Panc1 (cell line): ENCODE measurements around the gene SCN2B.
"Not testable (repeated sequence)": the region's sequence is repeated elsewhere in the genome, so short reads cannot be mapped to it uniquely, and the experiment has no call there.

ENCODE experiments used
- POLR2AphosphoS5 ChIP-seq: IDR thresholded peaks from 2 replicates; pipeline ENCODE4 v1.6.1; 2012; ENCODE audit warnings: mild to moderate bottlenecking, low read depth, low read length, moderate library complexity
- REST ChIP-seq, 2 experiments: IDR thresholded peaks; 2 replicates each; pipeline ENCODE4 v1.6.1; 2011 to 2012; ENCODE audit warnings: low read depth in 2 of 2, control low read depth in 1 of 2, low read length in 1 of 2, mild to moderate bottlenecking in 1 of 2, moderate library complexity in 1 of 2; ENCODE audit not compliant: insufficient read depth in 1 of 2
- SIN3A ChIP-seq: IDR thresholded peaks from 2 replicates; pipeline ENCODE4 v1.6.1; 2012; ENCODE audit warnings: low read depth, mild to moderate bottlenecking, low read length, moderate library complexity, borderline replicate concordance; ENCODE audit not compliant: insufficient read depth
- TCF7L2 ChIP-seq: IDR thresholded peaks from 2 replicates; pipeline ENCODE4 v1.6.1; 2011; ENCODE audit warnings: mild to moderate bottlenecking, low read depth, low read length, inconsistent platforms
- TF ChIP-seq, protein P1 (sequence below): fragments of 450-650 bp; IDR thresholded peaks from 2 replicates; pipeline ENCODE4 v1.5.1; 2017; ENCODE audit warnings: mild to moderate bottlenecking

DNA sequence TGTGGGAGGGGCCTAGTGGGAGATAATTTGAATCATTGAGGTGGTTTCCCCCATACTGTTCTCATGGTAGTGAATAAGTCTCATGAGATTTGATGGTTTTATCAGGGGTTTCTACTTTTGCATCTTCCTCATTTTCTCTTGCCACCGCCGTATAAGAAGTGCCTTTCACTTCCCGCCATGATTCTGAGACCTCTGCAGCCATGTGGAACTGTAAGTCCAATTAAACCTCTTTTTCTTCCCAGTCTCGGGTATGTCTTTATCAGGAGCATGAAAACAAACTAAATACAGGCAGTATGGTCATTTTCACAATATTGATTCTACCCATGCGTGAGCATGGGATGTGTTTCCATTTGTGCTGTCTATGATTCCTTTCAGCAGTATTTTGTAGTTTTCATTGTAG, 16.4 kb upstream of the SCN2B start:
- not testable (repeated sequence) for TF ChIP-seq POLR2AphosphoS5; REST (IDR thresholded peaks at IDR 0.05; ENCODE audit: insufficient read depth in 1 of 2, low read depth in 2 of 2, low read length in 1 of 2); TCF7L2; SIN3A
- TF ChIP-seq, protein P1, sequence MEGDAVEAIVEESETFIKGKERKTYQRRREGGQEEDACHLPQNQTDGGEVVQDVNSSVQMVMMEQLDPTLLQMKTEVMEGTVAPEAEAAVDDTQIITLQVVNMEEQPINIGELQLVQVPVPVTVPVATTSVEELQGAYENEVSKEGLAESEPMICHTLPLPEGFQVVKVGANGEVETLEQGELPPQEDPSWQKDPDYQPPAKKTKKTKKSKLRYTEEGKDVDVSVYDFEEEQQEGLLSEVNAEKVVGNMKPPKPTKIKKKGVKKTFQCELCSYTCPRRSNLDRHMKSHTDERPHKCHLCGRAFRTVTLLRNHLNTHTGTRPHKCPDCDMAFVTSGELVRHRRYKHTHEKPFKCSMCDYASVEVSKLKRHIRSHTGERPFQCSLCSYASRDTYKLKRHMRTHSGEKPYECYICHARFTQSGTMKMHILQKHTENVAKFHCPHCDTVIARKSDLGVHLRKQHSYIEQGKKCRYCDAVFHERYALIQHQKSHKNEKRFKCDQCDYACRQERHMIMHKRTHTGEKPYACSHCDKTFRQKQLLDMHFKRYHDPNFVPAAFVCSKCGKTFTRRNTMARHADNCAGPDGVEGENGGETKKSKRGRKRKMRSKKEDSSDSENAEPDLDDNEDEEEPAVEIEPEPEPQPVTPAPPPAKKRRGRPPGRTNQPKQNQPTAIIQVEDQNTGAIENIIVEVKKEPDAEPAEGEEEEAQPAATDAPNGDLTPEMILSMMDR: not testable (repeated sequence)
